ENCODE measurements around the gene MYLK4.

DNA sequence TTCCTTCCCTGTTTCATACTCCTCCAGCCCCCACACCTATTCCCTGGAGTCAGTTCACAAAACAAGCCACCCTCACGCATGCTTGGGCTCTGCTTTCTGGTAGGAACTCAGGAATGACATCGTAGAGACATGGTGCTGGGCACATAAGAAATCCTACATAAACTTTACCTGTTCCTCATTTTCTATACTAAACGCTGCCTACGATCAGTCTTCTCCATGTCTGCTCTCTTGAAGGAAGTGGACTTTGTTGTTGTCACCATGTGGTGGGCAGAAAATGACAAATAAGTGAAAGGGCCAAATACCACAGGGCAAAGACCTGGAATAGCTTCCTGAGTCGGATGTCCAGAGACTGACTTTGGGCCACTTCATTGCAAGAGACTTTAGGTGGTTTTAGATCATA is 10.1 kb downstream of the MYLK4 start:
- TF ChIP-seq, protein P1, sequence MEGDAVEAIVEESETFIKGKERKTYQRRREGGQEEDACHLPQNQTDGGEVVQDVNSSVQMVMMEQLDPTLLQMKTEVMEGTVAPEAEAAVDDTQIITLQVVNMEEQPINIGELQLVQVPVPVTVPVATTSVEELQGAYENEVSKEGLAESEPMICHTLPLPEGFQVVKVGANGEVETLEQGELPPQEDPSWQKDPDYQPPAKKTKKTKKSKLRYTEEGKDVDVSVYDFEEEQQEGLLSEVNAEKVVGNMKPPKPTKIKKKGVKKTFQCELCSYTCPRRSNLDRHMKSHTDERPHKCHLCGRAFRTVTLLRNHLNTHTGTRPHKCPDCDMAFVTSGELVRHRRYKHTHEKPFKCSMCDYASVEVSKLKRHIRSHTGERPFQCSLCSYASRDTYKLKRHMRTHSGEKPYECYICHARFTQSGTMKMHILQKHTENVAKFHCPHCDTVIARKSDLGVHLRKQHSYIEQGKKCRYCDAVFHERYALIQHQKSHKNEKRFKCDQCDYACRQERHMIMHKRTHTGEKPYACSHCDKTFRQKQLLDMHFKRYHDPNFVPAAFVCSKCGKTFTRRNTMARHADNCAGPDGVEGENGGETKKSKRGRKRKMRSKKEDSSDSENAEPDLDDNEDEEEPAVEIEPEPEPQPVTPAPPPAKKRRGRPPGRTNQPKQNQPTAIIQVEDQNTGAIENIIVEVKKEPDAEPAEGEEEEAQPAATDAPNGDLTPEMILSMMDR (IDR thresholded peaks at IDR 0.05): no peak
- no peak for TF ChIP-seq POLR2A (IDR thresholded peaks at IDR 0.05)
- no peak for TF ChIP-seq EP300 (IDR thresholded peaks at IDR 0.05)
